Measurements from ENCODE around the gene LRBA.

GRCh38 chr4:150773729-150774449, 241.2 kb downstream of the LRBA start:
- TF ChIP-seq, protein P1, sequence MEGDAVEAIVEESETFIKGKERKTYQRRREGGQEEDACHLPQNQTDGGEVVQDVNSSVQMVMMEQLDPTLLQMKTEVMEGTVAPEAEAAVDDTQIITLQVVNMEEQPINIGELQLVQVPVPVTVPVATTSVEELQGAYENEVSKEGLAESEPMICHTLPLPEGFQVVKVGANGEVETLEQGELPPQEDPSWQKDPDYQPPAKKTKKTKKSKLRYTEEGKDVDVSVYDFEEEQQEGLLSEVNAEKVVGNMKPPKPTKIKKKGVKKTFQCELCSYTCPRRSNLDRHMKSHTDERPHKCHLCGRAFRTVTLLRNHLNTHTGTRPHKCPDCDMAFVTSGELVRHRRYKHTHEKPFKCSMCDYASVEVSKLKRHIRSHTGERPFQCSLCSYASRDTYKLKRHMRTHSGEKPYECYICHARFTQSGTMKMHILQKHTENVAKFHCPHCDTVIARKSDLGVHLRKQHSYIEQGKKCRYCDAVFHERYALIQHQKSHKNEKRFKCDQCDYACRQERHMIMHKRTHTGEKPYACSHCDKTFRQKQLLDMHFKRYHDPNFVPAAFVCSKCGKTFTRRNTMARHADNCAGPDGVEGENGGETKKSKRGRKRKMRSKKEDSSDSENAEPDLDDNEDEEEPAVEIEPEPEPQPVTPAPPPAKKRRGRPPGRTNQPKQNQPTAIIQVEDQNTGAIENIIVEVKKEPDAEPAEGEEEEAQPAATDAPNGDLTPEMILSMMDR (IDR thresholded peaks at IDR 0.05), result no peak
- TF ChIP-seq POLR2A (IDR thresholded peaks at IDR 0.05; ENCODE audit: low read depth), result no peak
- no peak for TF ChIP-seq EP300 (IDR thresholded peaks at IDR 0.05)
